RWPE2 (cell line): ENCODE measurements around the gene RNASEH2B.

Source experiments
- ATAC-seq: fragments of 200-7000 bp; cut with Tn5 transposase; 3 replicates; pipeline ENCODE4 v1.9.1; 2021; ENCODE audit warnings: low read depth
- DNase-seq: peaks from one replicate; pipeline ENCODE4 v3.0.0-alpha.2; 2020; ENCODE audit warnings: low spot score
- H3K27ac ChIP-seq: fragments of 450-650 bp; 2 replicates; pipeline ENCODE4 v1.5.1; 2017; ENCODE audit warnings: mild to moderate bottlenecking; ENCODE audit not compliant: poor library complexity, severe bottlenecking
- H3K27me3 ChIP-seq: fragments of 250-450 bp; sonication (Bioruptor Pico); 2 replicates; pipeline ENCODE4 v1.5.1; 2021; ENCODE audit warnings: mild to moderate bottlenecking, moderate library complexity; ENCODE audit not compliant: insufficient read depth, poor library complexity, severe bottlenecking
- H3K36me3 ChIP-seq: fragments of 250-450 bp; sonication (Bioruptor Pico); 2 replicates; pipeline ENCODE4 v1.5.1; 2020; ENCODE audit warnings: low read depth, mild to moderate bottlenecking, moderate library complexity
- H3K4me1 ChIP-seq: fragments of 250-450 bp; sonication (Bioruptor Pico); 2 replicates; pipeline ENCODE4 v1.5.1; 2021; ENCODE audit warnings: mild to moderate bottlenecking, moderate library complexity; ENCODE audit not compliant: insufficient read depth, poor library complexity, severe bottlenecking
- H3K4me3 ChIP-seq: fragments of 250-450 bp; sonication (Bioruptor Pico); 2 replicates; pipeline ENCODE4 v1.5.1; 2021; ENCODE audit warnings: mild to moderate bottlenecking, moderate library complexity; ENCODE audit not compliant: severe bottlenecking
- H3K9me3 ChIP-seq: fragments of 250-450 bp; sonication (Bioruptor Pico); 2 replicates; pipeline ENCODE4 v1.5.1; 2021; ENCODE audit warnings: mild to moderate bottlenecking, moderate library complexity; ENCODE audit not compliant: severe bottlenecking
- TF ChIP-seq, protein P1 (sequence below): fragments of 450-650 bp; IDR thresholded peaks from one replicate; pipeline ENCODE4 v1.5.1; 2017; ENCODE audit warnings: mild to moderate bottlenecking, moderate library complexity; ENCODE audit not compliant: poor library complexity, severe bottlenecking

RNASEH2B gene

DNA sequence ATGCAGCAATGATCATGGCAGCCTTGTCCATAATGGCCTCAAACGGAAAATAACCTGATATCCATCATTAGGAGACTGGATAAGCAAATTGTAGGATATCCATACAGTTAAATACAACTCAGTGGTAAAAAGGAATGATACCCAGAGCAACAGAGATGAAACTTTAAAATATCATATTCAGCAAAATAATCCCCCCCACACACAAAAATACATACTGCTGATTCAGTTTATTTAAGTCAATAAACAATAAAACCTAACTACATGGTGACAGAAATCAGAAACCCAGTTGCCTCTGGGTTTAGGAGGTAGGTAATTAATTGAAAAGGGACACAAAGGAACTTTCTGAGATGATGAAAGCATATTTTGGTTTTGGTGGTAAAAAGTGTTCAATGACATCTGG, 38.2 kb upstream of the RNASEH2B start:
- Histone ChIP-seq H3K9me3 (no peaks in the 10 kb centered on the region), H3K27me3 (no peaks in the 10 kb centered on the region), H3K4me3 (no peak overlapping the region), H3K4me1 (no peaks in the 10 kb centered on the region), H3K27ac (no peak overlapping the region), H3K36me3 (no peaks in the 10 kb centered on the region)
- DNase-seq: no peak
- no peak for ATAC-seq
- TF ChIP-seq, protein P1, sequence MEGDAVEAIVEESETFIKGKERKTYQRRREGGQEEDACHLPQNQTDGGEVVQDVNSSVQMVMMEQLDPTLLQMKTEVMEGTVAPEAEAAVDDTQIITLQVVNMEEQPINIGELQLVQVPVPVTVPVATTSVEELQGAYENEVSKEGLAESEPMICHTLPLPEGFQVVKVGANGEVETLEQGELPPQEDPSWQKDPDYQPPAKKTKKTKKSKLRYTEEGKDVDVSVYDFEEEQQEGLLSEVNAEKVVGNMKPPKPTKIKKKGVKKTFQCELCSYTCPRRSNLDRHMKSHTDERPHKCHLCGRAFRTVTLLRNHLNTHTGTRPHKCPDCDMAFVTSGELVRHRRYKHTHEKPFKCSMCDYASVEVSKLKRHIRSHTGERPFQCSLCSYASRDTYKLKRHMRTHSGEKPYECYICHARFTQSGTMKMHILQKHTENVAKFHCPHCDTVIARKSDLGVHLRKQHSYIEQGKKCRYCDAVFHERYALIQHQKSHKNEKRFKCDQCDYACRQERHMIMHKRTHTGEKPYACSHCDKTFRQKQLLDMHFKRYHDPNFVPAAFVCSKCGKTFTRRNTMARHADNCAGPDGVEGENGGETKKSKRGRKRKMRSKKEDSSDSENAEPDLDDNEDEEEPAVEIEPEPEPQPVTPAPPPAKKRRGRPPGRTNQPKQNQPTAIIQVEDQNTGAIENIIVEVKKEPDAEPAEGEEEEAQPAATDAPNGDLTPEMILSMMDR: no peak

DNA sequence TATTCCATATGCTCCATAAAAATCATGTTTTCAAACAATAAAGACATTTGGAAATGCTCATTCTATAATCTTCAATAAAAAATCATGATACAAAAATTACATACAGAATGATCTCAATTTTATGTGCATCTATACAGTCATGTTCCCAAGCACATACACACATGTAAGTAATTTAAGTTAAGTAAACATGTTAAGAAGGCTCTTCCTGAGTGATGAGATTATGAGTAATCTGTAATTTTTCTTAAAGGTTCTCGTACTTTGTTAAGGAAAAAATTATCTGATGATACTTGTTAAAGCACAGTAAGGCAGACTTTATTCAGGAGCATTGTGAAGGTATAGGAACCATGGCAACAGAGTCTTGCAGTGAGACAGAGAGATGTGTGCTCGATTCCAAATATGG, 36.1 kb upstream of the RNASEH2B start:
- H3K9me3 ChIP-seq: no peaks in the 10 kb centered on the region
- no peak overlapping the region for H3K27ac ChIP-seq
- ATAC-seq: no peak
- no peaks in the 10 kb centered on the region for H3K27me3 ChIP-seq
- TF ChIP-seq, protein P1: no peak
- no peak overlapping the region for H3K4me3 ChIP-seq
- H3K4me1 ChIP-seq: no peaks in the 10 kb centered on the region
- H3K36me3 ChIP-seq: no peaks in the 10 kb centered on the region
- DNase-seq: no peak

DNA sequence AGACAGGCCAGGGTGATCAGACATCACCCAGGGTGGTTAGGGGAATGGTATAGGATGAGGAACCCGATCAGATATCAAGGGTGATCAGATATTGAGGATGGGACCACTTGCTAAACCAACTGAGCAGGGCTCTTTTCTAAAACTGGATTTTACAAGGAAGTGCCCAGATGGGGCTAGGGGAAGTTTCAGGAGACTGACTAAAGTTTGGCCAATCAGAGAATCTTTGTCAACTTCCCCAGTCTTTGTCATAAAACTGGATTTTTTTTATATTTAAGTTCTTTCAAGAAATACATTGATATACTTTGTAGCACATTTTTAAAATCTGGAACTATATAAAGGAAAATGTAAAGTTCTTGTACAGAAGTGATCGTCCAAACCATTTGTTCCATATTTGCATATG, 35.6 kb upstream of the RNASEH2B start:
- no peaks in the 10 kb centered on the region for H3K27me3 ChIP-seq
- no peak overlapping the region for H3K4me3 ChIP-seq
- no peaks in the 10 kb centered on the region for H3K4me1 ChIP-seq
- H3K36me3 ChIP-seq: no peaks in the 10 kb centered on the region
- DNase-seq (no peak), ATAC-seq (no peak)
- H3K27ac ChIP-seq: no peak overlapping the region
- H3K9me3 ChIP-seq: no peaks in the 10 kb centered on the region
- TF ChIP-seq, protein P1: no peak

DNA sequence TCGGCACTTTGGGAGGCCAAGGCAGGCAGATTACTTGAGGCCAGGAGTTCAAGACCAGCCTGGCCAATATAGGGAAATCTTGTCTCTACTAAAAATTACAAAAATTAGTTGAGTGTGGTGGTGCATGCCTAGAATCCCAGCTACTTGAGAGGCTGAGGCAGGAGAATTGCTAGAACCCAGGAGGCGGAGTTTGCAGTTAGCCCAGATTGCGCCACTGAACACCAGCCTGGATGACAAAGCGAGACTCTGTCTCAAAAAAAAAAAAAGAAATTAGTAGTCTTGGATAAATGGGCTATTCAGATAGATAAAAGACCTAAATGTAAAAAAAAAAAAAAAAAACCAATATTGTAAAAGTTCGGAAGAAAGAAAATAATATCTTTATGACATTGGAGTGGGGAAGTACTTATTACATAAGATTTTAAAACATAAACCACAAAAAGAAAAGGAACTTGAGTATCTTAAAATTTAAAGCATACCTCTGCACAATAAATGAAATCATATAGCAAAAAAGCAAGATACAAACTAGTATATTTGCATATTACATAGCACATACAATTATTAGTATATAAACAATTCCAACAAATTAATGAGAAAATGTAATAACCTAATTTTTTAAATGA, 26.7 kb upstream of the RNASEH2B start:
- Histone ChIP-seq H3K9me3 (no peaks in the 10 kb centered on the region), H3K4me1 (no peaks in the 10 kb centered on the region), H3K4me3 (no peak overlapping the region), H3K36me3 (no peaks in the 10 kb centered on the region), H3K27me3 (no peaks in the 10 kb centered on the region), H3K27ac (no peak overlapping the region)
- DNase-seq (no peak), ATAC-seq (no peak)
- TF ChIP-seq, protein P1: no peak

DNA sequence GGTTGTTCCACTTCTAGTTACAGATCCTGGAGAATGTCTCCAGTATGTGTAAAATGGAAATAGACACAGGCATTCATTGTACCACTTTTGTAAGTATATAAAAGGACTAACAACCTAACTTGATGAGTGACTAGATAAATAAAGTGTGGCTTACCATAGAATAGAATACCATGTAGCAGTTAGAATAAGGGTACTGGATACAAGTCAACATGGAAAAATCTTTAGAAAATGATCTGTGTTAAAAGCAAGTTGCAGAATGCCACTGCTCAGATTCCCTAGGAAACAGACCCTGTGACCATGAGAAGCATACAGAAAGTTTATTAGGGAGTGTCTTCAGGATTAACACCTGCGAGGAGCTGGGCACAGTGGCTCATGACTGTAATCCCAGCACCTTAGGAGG, 25.9 kb upstream of the RNASEH2B start:
- Histone ChIP-seq H3K4me1 (no peaks in the 10 kb centered on the region), H3K9me3 (no peaks in the 10 kb centered on the region), H3K36me3 (no peaks in the 10 kb centered on the region), H3K4me3 (no peak overlapping the region), H3K27ac (no peak overlapping the region), H3K27me3 (no peaks in the 10 kb centered on the region)
- TF ChIP-seq, protein P1: no peak
- no peak for DNase-seq
- ATAC-seq: no peak
